Choroid plexus epithelial cell (primary cell): ENCODE data around the gene MTR.
"Not testable (repeated sequence)": the region's sequence is repeated elsewhere in the genome, so short reads cannot be mapped to it uniquely, and the experiment has no call there.

Experiments
- DNase-seq: peaks from one replicate; pipeline ENCODE4 v3.0.0-alpha.2; 2010; ENCODE audit warnings: low read depth
- H3K4me3 ChIP-seq: 2 replicates; pipeline ENCODE4 v1.5.1; 2011; ENCODE audit warnings: low read depth, mild to moderate bottlenecking, control low read depth, low read length, moderate library complexity
- CTCF ChIP-seq: conservative IDR thresholded peaks from 2 replicates; pipeline ENCODE4 v1.5.1; 2011; ENCODE audit warnings: low read depth, mild to moderate bottlenecking, control low read depth, inconsistent platforms, low read length, moderate library complexity

Gene MTR

GRCh38 chr1:236907205-236907604 lies 112.1 kb downstream of the MTR start:
- H3K4me3 ChIP-seq = no peak overlapping the region
- TF ChIP-seq CTCF = no peak
- DNase-seq = no peak

GRCh38 chr1:236908669-236909068 lies 113.6 kb downstream of the MTR start:
- H3K4me3 ChIP-seq = no peak overlapping the region
- no peak for TF ChIP-seq CTCF
- DNase-seq = no peak

- DNase-seq, H3K4me3 ChIP-seq: not testable (repeated sequence)
Observed at GRCh38 chr1:236911047-236911446, 116.0 kb downstream of the MTR start.

GRCh38 chr1:236913371-236914037 lies 118.4 kb downstream of the MTR start:
- H3K4me3 ChIP-seq = no peak overlapping the region
- no peak for TF ChIP-seq CTCF
- DNase-seq = peak; percentile 57

- TF ChIP-seq CTCF = no peak
- H3K4me3 ChIP-seq = no peak overlapping the region
- no peak for DNase-seq
Observed at GRCh38 chr1:236914375-236914774, 119.3 kb downstream of the MTR start.

GRCh38 chr1:236916131-236916800 lies 121.2 kb downstream of the MTR start:
- no peak for TF ChIP-seq CTCF
- H3K4me3 ChIP-seq = no peak overlapping the region
- no peak for DNase-seq

- no peak for DNase-seq
- no peak for TF ChIP-seq CTCF
Observed at GRCh38 chr1:236917448-236917847, 122.4 kb downstream of the MTR start.

More at GRCh38 chr1:236917448-236917847, 122.4 kb downstream of the MTR start:
- H3K4me3 ChIP-seq = no peak overlapping the region
